SJSA1 (cell line): ENCODE results near the gene ZIC3. TPM values are rescaled to one million over a fixed set of nuclear protein-coding genes. Genes with fewer than 3 reads are reported as not detected.
"Not testable (repeated sequence)": the region's sequence is repeated elsewhere in the genome, so short reads cannot be mapped to it uniquely, and the experiment has no call there.

Experiments
- DNase-seq, 2 experiments: peaks; one replicate each; pipeline ENCODE4 v3.0.0-alpha.2; 2015 to 2020; ENCODE audit warnings: low spot score in 2 of 2, low read depth in 1 of 2
- H3K27ac ChIP-seq: fragments of 250-450 bp; sonication (Bioruptor Pico); 2 replicates; pipeline ENCODE4 v1.5.1; 2020; ENCODE audit warnings: mild to moderate bottlenecking, moderate library complexity
- H3K27me3 ChIP-seq: fragments of 250-450 bp; sonication (Bioruptor Pico); replicated peaks from 2 replicates; pipeline ENCODE4 v1.5.1; 2020; ENCODE audit warnings: mild to moderate bottlenecking, moderate library complexity
- H3K36me3 ChIP-seq: fragments of 250-450 bp; sonication (Bioruptor Pico); 2 replicates; pipeline ENCODE4 v1.5.1; 2020; ENCODE audit warnings: mild to moderate bottlenecking
- H3K4me1 ChIP-seq: fragments of 250-450 bp; sonication (Bioruptor Pico); replicated peaks from 2 replicates; pipeline ENCODE4 v1.6.1; 2021; ENCODE audit warnings: mild to moderate bottlenecking
- H3K4me3 ChIP-seq: fragments of 250-450 bp; sonication (Bioruptor Pico); 2 replicates; pipeline ENCODE4 v1.5.1; 2020; ENCODE audit warnings: mild to moderate bottlenecking
- H3K9me3 ChIP-seq: fragments of 250-450 bp; sonication (Bioruptor Pico); replicated peaks from 2 replicates; pipeline ENCODE4 v1.5.1; 2020; ENCODE audit warnings: mild to moderate bottlenecking
- total RNA-seq: library from RNA; depleted of rRNA; stranded (reverse); fragments of >200 nt; shearing (Covaris generic); gene quantifications from 2 replicates; pipeline ENCODE4 v1.2.3, GENCODE V29; 2014; rRNA removed

Gene ZIC3
- total RNA-seq, result not detected in 2 replicates

DNA sequence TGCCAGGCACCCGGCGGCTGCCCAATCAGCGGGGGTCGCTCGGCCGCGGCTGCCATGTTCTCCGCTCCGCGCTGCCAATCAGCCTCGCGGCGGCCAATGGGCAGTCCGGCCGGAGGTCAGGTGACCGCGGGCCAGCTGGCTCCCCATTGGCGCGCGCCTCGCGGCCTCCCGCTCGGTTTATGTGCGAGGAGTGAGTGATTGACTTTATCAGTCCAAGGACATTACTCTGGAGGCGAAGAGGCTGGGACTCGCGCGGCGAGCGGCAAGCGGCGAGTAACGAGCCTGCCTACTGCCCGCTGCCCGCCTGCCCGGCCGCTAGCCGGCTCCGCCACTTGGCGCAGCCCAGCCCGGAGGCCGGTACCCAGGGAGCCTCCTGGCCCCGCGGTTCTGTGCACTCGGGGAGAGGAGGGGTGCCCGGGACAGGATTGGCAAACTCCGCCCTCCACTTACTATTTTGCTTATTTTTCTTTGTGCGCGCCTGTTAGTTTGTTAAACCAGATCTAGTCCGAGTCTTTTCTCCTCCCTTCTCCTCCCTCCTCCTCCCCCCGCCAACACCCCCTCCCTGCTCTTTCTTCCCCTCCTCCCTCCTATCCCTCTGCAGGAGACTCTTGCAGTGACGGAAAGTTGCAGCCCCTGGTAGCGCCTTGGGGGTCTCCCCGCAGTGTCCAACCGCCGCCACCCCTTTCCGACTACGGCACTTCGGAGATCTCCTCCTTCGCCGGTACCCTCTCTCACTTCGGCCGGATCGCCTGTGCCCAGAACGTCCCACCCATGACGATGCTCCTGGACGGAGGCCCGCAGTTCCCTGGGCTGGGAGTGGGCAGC lies at the start of gene ZIC3:
Gene ZIC3, plus strand, starts transcription at position 207 of the 825 bp plus-strand sequence. Its CDS starts 565 bp downstream, at position 772.
- no peak within 1 kb of the TSS for H3K27ac ChIP-seq
- H3K36me3 ChIP-seq, result no peaks in the 10 kb centered on the region
- H3K27me3 ChIP-seq, result peaks cover 24% of the 10 kb centered on the region
- peaks cover 6% of the 10 kb centered on the region for H3K4me1 ChIP-seq
- peak in 1 of 2 experiments; percentile 5 for DNase-seq
- H3K9me3 ChIP-seq, result no peaks in the 10 kb centered on the region; the same call in 1 of the 2 replicates
- H3K4me3 ChIP-seq, result peak within 1 kb of the TSS; percentile 36

- no peak for DNase-seq
- H3K36me3 ChIP-seq, result no peaks in the 10 kb centered on the region
- no peak overlapping the region for H3K4me3 ChIP-seq
- H3K4me1 ChIP-seq, result no peaks in the 10 kb centered on the region
- no peak overlapping the region for H3K27ac ChIP-seq
- H3K27me3 ChIP-seq, result no peaks in the 10 kb centered on the region
- H3K9me3 ChIP-seq, result no peaks in the 10 kb centered on the region
Observed at GRCh38 chrX:137519459-137519858, 46.5 kb upstream of the ZIC3 start.

GRCh38 chrX:137545711-137546651 lies 19.9 kb upstream of the ZIC3 start:
- Histone ChIP-seq H3K27me3 (no peaks in the 10 kb centered on the region), H3K4me3 (no peak overlapping the region)
- DNase-seq, result no peak

DNA sequence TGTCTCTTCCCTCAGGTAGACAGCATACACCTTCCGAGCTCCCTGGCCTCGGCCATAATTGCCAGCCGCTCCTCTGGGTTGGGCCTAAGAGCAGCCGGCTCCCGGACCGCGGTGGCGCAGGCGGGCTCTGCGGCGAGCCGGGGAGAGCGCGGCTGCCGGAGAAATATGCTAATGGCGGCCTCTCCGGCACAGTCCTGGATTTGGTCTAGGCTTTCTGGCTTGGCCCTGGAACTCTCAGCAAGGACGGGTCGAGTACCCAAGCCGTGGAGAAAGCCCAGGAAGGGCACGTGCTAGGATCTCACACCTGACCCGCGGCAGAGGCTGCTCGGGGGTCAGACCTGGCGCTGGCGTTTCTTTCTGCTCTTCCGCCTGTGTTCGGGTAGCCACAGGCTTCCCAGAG lies 18.6 kb upstream of the ZIC3 start:
- no peak for DNase-seq
- Histone ChIP-seq H3K9me3 (no peaks in the 10 kb centered on the region), H3K36me3 (no peaks in the 10 kb centered on the region), H3K4me3 (no peak overlapping the region), H3K27ac (no peak overlapping the region), H3K4me1 (no peaks in the 10 kb centered on the region), H3K27me3 (no peaks in the 10 kb centered on the region)

More at GRCh38 chrX:137545711-137546651, 19.9 kb upstream of the ZIC3 start:
- Histone ChIP-seq H3K36me3 (no peaks in the 10 kb centered on the region), H3K27ac (no peak overlapping the region), H3K9me3 (no peaks in the 10 kb centered on the region), H3K4me1 (no peaks in the 10 kb centered on the region)

DNA sequence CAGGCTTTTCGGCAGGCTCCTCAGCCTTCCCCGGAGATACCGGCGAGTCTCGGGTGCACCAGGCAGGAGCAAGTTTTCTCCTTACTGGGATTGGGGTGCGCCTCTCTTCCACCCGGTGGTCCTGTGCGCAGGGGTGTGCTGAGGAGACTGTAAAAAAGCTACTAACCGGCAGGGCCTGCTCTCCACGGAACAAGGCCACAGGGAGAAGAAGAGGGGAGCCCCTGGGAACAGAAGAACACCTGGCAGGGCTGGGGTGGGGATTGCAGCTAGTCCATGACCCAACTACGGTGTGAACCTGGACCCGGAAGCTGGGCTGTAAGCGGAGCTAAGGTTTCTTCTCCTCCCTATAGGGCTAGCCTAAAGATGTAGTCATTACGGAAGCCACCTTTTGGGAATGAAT lies 17.7 kb upstream of the ZIC3 start:
- no peaks in the 10 kb centered on the region for H3K9me3 ChIP-seq
- DNase-seq, result no peak
- H3K27me3 ChIP-seq, result no peaks in the 10 kb centered on the region
- no peak overlapping the region for H3K4me3 ChIP-seq
- H3K36me3 ChIP-seq, result no peaks in the 10 kb centered on the region
- H3K4me1 ChIP-seq, result no peaks in the 10 kb centered on the region
- no peak overlapping the region for H3K27ac ChIP-seq

- Histone ChIP-seq H3K36me3 (no peaks in the 10 kb centered on the region), H3K9me3 (no peaks in the 10 kb centered on the region)
Observed at GRCh38 chrX:137549073-137549472, 16.9 kb upstream of the ZIC3 start.

DNA sequence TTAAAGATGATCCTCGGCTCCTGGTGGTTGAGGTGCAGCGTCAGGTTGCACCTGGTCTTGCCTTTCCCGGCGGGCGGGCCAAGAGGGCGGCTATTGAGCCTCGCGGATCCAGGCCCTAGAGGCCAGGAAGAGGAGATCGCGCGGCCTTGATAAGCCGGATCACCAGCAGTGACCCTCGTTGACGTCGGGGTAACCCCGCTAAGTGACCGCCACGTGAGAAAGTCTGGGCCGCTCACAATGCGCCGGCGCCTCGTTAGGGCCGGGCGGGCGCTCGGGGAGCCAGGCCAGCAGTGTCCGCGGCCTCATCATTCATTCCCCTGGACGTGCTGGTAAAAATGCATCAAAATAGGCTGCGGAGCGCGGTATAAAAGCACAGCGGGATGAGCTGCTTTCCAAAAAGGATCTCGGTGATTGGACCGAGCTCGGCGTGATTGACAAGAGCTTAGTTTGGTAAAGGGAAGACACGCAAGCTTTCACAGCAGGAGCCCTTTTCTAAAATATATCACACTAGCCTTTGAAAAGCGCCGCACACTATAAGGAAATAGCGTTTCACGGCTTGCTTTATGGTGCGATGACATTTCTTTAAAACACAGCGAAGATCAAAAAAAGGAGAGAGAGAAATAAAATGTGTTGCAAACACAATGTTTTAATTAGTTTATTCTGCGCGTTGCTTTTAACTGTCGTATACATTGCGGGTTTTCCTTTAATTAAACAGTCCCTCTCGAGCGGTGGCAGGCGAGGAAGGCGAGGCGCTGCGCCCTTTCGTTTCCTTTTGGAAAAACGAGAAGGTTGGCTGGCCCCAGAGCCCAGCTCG lies 15.9 kb upstream of the ZIC3 start:
- no peak for DNase-seq
- no peaks in the 10 kb centered on the region for H3K4me1 ChIP-seq
- H3K9me3 ChIP-seq, result no peaks in the 10 kb centered on the region
- H3K27me3 ChIP-seq, result no peaks in the 10 kb centered on the region
- no peak overlapping the region for H3K4me3 ChIP-seq
- H3K36me3 ChIP-seq, result no peaks in the 10 kb centered on the region
- H3K27ac ChIP-seq, result no peak overlapping the region

More at GRCh38 chrX:137549073-137549472, 16.9 kb upstream of the ZIC3 start:
- Histone ChIP-seq H3K27me3 (no peaks in the 10 kb centered on the region), H3K4me1 (no peaks in the 10 kb centered on the region), H3K27ac (no peak overlapping the region), H3K4me3 (no peak overlapping the region)
- no peak for DNase-seq

GRCh38 chrX:137550665-137551261 lies 15.2 kb upstream of the ZIC3 start:
- Histone ChIP-seq H3K27ac (no peak overlapping the region), H3K36me3 (no peaks in the 10 kb centered on the region), H3K4me1 (no peaks in the 10 kb centered on the region), H3K27me3 (no peaks in the 10 kb centered on the region), H3K4me3 (no peak overlapping the region), H3K9me3 (no peaks in the 10 kb centered on the region)
- no peak for DNase-seq

DNA sequence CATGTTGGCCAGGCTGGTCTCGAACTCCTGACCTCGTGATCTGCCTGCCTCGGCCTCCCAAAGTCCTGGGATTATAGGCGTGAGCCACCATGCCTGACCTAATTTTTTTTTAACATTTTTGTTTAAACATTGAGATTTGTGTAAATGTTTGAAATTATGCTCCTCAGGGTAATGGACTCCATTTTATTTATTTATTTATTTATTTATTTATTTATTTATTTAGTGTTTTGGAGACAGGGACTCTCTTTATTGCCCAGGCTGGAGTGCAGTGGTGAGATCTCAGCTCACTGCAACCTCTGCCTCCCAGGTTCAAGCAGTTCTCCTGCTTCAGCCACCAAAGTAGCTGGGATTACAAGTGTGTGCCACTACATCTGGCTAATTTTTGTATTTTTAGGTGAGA lies 13.8 kb upstream of the ZIC3 start:
- H3K27me3 ChIP-seq, H3K9me3 ChIP-seq, H3K36me3 ChIP-seq, H3K4me1 ChIP-seq, DNase-seq, H3K27ac ChIP-seq, H3K4me3 ChIP-seq: not testable (repeated sequence)

DNA sequence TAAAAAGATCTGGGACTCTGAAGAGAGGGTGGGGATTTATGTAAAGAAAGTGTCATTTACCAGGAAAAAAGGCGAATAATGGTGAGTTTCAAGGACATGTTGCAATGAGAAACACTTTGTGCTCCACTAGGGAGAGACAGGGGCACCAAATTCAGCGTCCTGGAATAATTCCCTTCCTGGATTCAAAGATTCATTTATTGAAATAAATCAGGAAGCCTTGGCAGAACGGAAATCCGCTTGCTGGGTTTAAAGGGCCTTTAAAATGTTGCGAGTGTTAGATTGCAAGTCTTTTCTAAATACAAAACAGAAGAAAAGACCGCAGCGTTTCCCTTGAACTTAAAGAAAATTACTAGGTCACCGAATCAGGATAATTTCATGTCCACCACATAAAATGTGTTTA lies 3.8 kb upstream of the ZIC3 start:
- H3K9me3 ChIP-seq, result no peaks in the 10 kb centered on the region; the same call in 1 of the 2 replicates
- no peaks in the 10 kb centered on the region for H3K36me3 ChIP-seq
- H3K27me3 ChIP-seq, result peaks cover 21% of the 10 kb centered on the region
- H3K27ac ChIP-seq, result no peak overlapping the region
- peaks cover 6% of the 10 kb centered on the region for H3K4me1 ChIP-seq
- no peak overlapping the region for H3K4me3 ChIP-seq
- DNase-seq, result no peak

- Histone ChIP-seq H3K27ac (no peak overlapping the region), H3K4me1 (peaks cover 6% of the 10 kb centered on the region), H3K27me3 (peaks cover 24% of the 10 kb centered on the region), H3K9me3 (no peaks in the 10 kb centered on the region; the same call in 1 of the 2 replicates), H3K4me3 (no peak overlapping the region), H3K36me3 (no peaks in the 10 kb centered on the region)
- no peak for DNase-seq
Observed at GRCh38 chrX:137563681-137564651, 2.0 kb upstream of the ZIC3 start.

- Histone ChIP-seq H3K27ac (no peak overlapping the region), H3K36me3 (no peaks in the 10 kb centered on the region), H3K4me3 (peak overlapping the region; percentile 36), H3K9me3 (no peaks in the 10 kb centered on the region; the same call in 1 of the 2 replicates), H3K4me1 (peaks cover 6% of the 10 kb centered on the region), H3K27me3 (peaks cover 24% of the 10 kb centered on the region)
- DNase-seq, result no peak
Observed at GRCh38 chrX:137565318-137565904, 516 bp upstream of the ZIC3 start.
